GM19328 (cell line): ENCODE data around the gene KCNJ6.

ENCODE experiments used
- ATAC-seq: cut with Tn5 transposase; IDR thresholded peaks from one replicate; pipeline ENCODE4 v1.9.1; 2021; ENCODE audit warnings: mild to moderate bottlenecking, moderate library complexity; ENCODE audit not compliant: unreplicated experiment

The KCNJ6 gene

GRCh38 chr21:37560385-37560784 lies 355.9 kb downstream of the KCNJ6 start:
- no peak for ATAC-seq

- no peak for ATAC-seq
These were observed 357.5 kb downstream of the KCNJ6 start for GRCh38 chr21:37558676-37559211.
